WTC11 (cell line): ENCODE data around the gene UBE3C.

ENCODE experiments used
- CBFB ChIP-seq: sonication (generic); formaldehyde crosslinking; IDR thresholded peaks from 2 replicates; pipeline ENCODE4 v1.8.1; 2022; ENCODE audit warnings: mild to moderate bottlenecking, low read depth, missing genetic modification reagents
- NR3C1 ChIP-seq: sonication (generic); formaldehyde crosslinking; conservative IDR thresholded peaks from 2 replicates; pipeline ENCODE4 v1.8.1; 2023; ENCODE audit warnings: low read depth, mild to moderate bottlenecking, missing genetic modification reagents

DNA sequence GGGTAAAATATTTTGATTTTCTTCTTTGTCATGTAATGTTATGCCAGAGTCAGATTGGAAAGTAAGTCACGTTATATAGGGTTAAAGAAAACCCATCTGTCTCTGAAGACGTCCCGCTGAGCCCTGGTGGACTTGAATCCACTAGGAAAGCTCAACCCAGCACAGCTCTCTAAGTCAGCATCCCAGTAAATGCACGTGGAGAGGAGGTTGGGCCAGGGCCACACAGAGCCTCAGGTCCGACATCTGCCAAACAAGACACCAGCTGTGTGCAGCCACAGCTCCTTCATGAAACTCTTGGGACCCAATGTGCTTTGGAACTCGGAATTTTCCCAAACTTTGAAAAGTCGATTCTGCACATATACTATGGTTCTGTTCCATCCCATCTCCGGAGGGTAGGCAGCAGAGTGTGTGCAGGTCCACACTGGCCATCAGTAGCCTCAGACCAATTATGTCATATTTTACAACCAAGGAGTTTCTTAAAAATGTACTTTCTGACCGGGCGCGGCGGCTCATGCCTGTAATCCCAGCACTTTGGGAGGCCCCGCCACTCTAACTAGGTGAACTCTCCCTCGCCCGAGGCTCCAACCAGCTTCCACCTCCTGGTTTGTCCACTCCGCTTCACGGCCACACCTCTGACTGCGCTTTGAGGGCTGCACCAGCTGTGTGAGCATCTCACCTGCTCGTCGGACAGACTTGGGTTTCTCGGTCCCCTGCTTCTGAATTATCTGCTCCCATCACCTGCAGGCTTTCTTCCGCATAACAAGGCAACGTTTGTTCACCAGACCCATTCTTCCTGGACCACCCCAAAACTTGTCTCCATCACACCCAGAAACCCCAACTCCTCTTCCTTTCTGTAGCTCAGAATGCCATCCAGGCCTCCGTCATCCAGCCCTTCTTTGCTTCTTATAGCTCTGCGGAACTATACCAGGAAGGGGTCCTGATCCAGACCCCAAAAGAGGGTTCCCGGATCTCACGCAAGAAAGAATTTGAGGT is 168.4 kb downstream of the UBE3C start:
- TF ChIP-seq NR3C1 (CRISPR knock-in tag) (no peak), CBFB (no peak)
